Liver (tissue), 9 donors: Measurements from ENCODE around the gene ADAT2. TPM values are rescaled to one million over a fixed set of nuclear protein-coding genes. Genes with fewer than 3 reads are reported as not detected.

Experiments
- DNase-seq: peaks from one replicate; pipeline ENCODE4 v3.0.0-alpha.2; 2017; ENCODE audit warnings: low spot score
- H3K27ac ChIP-seq, 2 donors: one replicate each; pipeline ENCODE4 v1.7.0; 2013; ENCODE audit warnings: inconsistent platforms in 2 of 2, low read length in 2 of 2, control low read depth in 1 of 2, low read depth in 1 of 2, mild to moderate bottlenecking in 1 of 2
- H3K27me3 ChIP-seq, 4 donors: one replicate each; pipeline versions ENCODE4 v1.6.1 to v1.7.0; 2013; ENCODE audit warnings: low read length in 3 of 4, inconsistent platforms in 1 of 4, mild to moderate bottlenecking in 1 of 4, moderate library complexity in 1 of 4; ENCODE audit not compliant: control insufficient read depth in 4 of 4, insufficient read depth in 4 of 4
- H3K36me3 ChIP-seq, 4 donors: one replicate each; pipeline versions ENCODE4 v1.6.1 to v1.7.0; 2013; ENCODE audit warnings: low read length in 3 of 4, mild to moderate bottlenecking in 3 of 4, low read depth in 1 of 4, moderate library complexity in 1 of 4; ENCODE audit not compliant: control insufficient read depth in 4 of 4, insufficient read depth in 3 of 4
- H3K4me1 ChIP-seq, 4 donors: one replicate each; pipeline versions ENCODE4 v1.6.1 to v1.7.0; 2013; ENCODE audit warnings: low read length in 3 of 4, mild to moderate bottlenecking in 3 of 4, moderate library complexity in 1 of 4; ENCODE audit not compliant: control insufficient read depth in 4 of 4, insufficient read depth in 4 of 4
- H3K4me3 ChIP-seq, 3 donors: one replicate each; pipeline versions ENCODE4 v1.6.1 to v1.7.0; 2013; ENCODE audit warnings: low read length in 3 of 3, control low read depth in 1 of 3, low read depth in 1 of 3, mild to moderate bottlenecking in 1 of 3
- H3K9ac ChIP-seq, 2 donors: one replicate each; pipeline ENCODE4 v1.7.0; 2013; ENCODE audit warnings: low read length in 2 of 2, mild to moderate bottlenecking in 2 of 2, moderate library complexity in 2 of 2, control low read depth in 1 of 2, low read depth in 1 of 2
- H3K9me3 ChIP-seq, 4 donors: one replicate each; pipeline versions ENCODE4 v1.6.1 to v1.7.0; 2013; ENCODE audit warnings: low read length in 3 of 4; ENCODE audit not compliant: control insufficient read depth in 4 of 4
- ATF3 ChIP-seq: IDR thresholded peaks from 2 replicates; pipeline ENCODE4 v1.6.1; 2016; ENCODE audit warnings: antibody characterized with exemption
- CTCF ChIP-seq: fragments of 150-350 bp; IDR thresholded peaks from 2 replicates; pipeline ENCODE4 v1.5.1; 2017; ENCODE audit warnings: improper control_type of control experiment, low read depth, low read length; ENCODE audit not compliant: missing input control
- EGR1 ChIP-seq, 2 donors: IDR thresholded peaks; 2 replicates each; pipeline ENCODE4 v1.6.1; 2016 to 2018; ENCODE audit warnings: antibody characterized with exemption in 2 of 2, low read depth in 2 of 2
- FOXA1 ChIP-seq: IDR thresholded peaks from 2 replicates; pipeline ENCODE4 v1.6.1; 2016; ENCODE audit warnings: antibody characterized with exemption
- FOXA2 ChIP-seq: IDR thresholded peaks from 2 replicates; pipeline ENCODE4 v1.6.1; 2016; ENCODE audit warnings: antibody characterized with exemption
- GABPA ChIP-seq, 2 donors: IDR thresholded peaks in 1 of 2; conservative IDR thresholded peaks in 1 of 2; 2 replicates each; pipeline ENCODE4 v1.6.1; 2016; ENCODE audit warnings: antibody characterized with exemption in 2 of 2, mild to moderate bottlenecking in 1 of 2, moderate library complexity in 1 of 2
- HNF4A ChIP-seq, 2 donors: conservative IDR thresholded peaks; 2 replicates each; pipeline ENCODE4 v1.6.1; 2016; ENCODE audit warnings: antibody characterized with exemption in 2 of 2, mild to moderate bottlenecking in 2 of 2
- HNF4G ChIP-seq: IDR thresholded peaks from 2 replicates; pipeline ENCODE4 v1.6.1; 2016; ENCODE audit warnings: antibody characterized with exemption
- JUND ChIP-seq, 2 donors: IDR thresholded peaks; 2 replicates each; pipeline ENCODE4 v1.6.1; 2016; ENCODE audit warnings: antibody characterized with exemption in 2 of 2
- MAX ChIP-seq: IDR thresholded peaks from 2 replicates; pipeline ENCODE4 v1.6.1; 2016; ENCODE audit warnings: antibody characterized with exemption
- NR2F2 ChIP-seq: IDR thresholded peaks from 2 replicates; pipeline ENCODE4 v1.6.1; 2016; ENCODE audit warnings: antibody characterized with exemption
- RAD21 ChIP-seq, 2 donors: IDR thresholded peaks; 2 replicates each; pipeline ENCODE4 v1.6.1; 2016; ENCODE audit warnings: antibody characterized with exemption in 2 of 2, mild to moderate bottlenecking in 2 of 2
- REST ChIP-seq: IDR thresholded peaks from 2 replicates; pipeline ENCODE4 v1.6.1; 2016; ENCODE audit warnings: antibody characterized with exemption, mild to moderate bottlenecking
- RXRA ChIP-seq, 2 donors: IDR thresholded peaks; 2 replicates each; pipeline ENCODE4 v1.6.1; 2017 to 2018; ENCODE audit warnings: antibody characterized with exemption in 2 of 2, mild to moderate bottlenecking in 1 of 2
- SP1 ChIP-seq: IDR thresholded peaks from 2 replicates; pipeline ENCODE4 v1.6.1; 2018; ENCODE audit warnings: antibody characterized with exemption, mild to moderate bottlenecking
- TAF1 ChIP-seq: conservative IDR thresholded peaks from 2 replicates; pipeline ENCODE4 v1.6.1; 2016; ENCODE audit warnings: antibody characterized with exemption, mild to moderate bottlenecking
- YY1 ChIP-seq: IDR thresholded peaks from 2 replicates; pipeline ENCODE4 v1.6.1; 2016; ENCODE audit warnings: antibody characterized with exemption, mild to moderate bottlenecking
- ZBTB33 ChIP-seq: IDR thresholded peaks from 2 replicates; pipeline ENCODE4 v1.6.1; 2016; ENCODE audit warnings: antibody characterized with exemption
- WGBS: extraction: QIAGEN DNeasy Blood & Tissue Kit; methylation state at CpG from one replicate; pipeline ENCODE4 v1.1.7; 2013; 5-methylcytosine and 5-hydroxymethylcytosine counted together
- polyA plus RNA-seq, 2 donors: library from polyadenylated mRNA; stranded (reverse) in 1 of 2; unstranded in 1 of 2; fragments of 200-250 nt in 1 of 2; fragments of >200 nt in 1 of 2; fragmentation: Nextera tagmentation in 1 of 2; extraction: Ambion mirVana in 1 of 2; gene quantifications; one replicate each; pipeline versions ENCODE4 v1.2.1 to v1.2.3, GENCODE V29; 2013 to 2015
- total RNA-seq, 2 donors: library from RNA; depleted of rRNA; stranded (reverse); fragments of >200 nt; gene quantifications; one replicate each; pipeline ENCODE4 v1.2.3, GENCODE V29; 2014
- donor health status: healthy.
- donor health status: healthy.
- donor health status: healthy.
- donor health status: healthy.
- donor health status: healthy.

Gene ADAT2
- total and polyA plus RNA-seq, 4 donors, result 1.4 to 3.7 (median 2.5) TPM

- WGBS, result 95% methylated on average over 3 of the region's 3 CpGs
- Histone ChIP-seq H3K36me3 (no peaks in the 10 kb centered on the region), H3K4me1 (peaks cover 0 to 7% (median 1%) of the 10 kb centered on the region in 4 donors), H3K9ac (no peak overlapping the region), H3K27ac (no peak overlapping the region), H3K9me3 (no peaks in the 10 kb centered on the region), H3K27me3 (no peaks in the 10 kb centered on the region), H3K4me3 (no peak overlapping the region)
- no peak for TF ChIP-seq NR2F2
- TF ChIP-seq GABPA (IDR thresholded peaks at IDR 0.05 in 1 of 2, conservative IDR thresholded peaks at IDR 0.05 in 1 of 2), result no peak
- no peak for TF ChIP-seq MAX
- TF ChIP-seq ZBTB33, result no peak
- no peak for TF ChIP-seq RAD21 (IDR thresholded peaks at IDR 0.05)
- TF ChIP-seq JUND (IDR thresholded peaks at IDR 0.05), result no peak
- TF ChIP-seq CTCF, result no peak
- TF ChIP-seq RXRA (IDR thresholded peaks at IDR 0.05), result no peak
- TF ChIP-seq SP1, result no peak
- TF ChIP-seq ATF3, result no peak
- no peak for TF ChIP-seq REST
- no peak for TF ChIP-seq YY1
- TF ChIP-seq FOXA1, result no peak
- no peak for TF ChIP-seq TAF1
- no peak for TF ChIP-seq EGR1 (IDR thresholded peaks at IDR 0.05; ENCODE audit: low read depth in 2 of 2)
- no peak for TF ChIP-seq HNF4G
- no peak for TF ChIP-seq FOXA2
- TF ChIP-seq HNF4A (conservative IDR thresholded peaks at IDR 0.05), result no peak
- DNase-seq, result no peak
Observed at GRCh38 chr6:143414769-143415168, 35.7 kb downstream of the ADAT2 start.
